T-helper 1 cell treated with Interleukin-12 subunit alpha and Interleukin-12 subunit beta and Interleukin-4 antibody, amounts not matched to agents 30 μg/mL and 1 μg/mL, for 36 hours (primary cell): ENCODE results near the gene NFXL1.
"Not testable (repeated sequence)": the region's sequence is repeated elsewhere in the genome, so short reads cannot be mapped to it uniquely, and the experiment has no call there.

ENCODE experiments used
- H3K27ac Mint-ChIP-seq: one replicate; pipeline ENCODE4 v1.8.0; 2021; ENCODE audit warnings: mild to moderate bottlenecking, mixed read lengths
- H3K27me3 Mint-ChIP-seq: one replicate; pipeline ENCODE4 v1.8.0; 2021; ENCODE audit warnings: low read depth, mixed read lengths
- H3K36me3 Mint-ChIP-seq: one replicate; pipeline ENCODE4 v1.8.0; 2021; ENCODE audit warnings: low read depth, mixed read lengths
- H3K4me1 Mint-ChIP-seq: one replicate; pipeline ENCODE4 v1.8.0; 2021; ENCODE audit warnings: low read depth, mixed read lengths
- H3K4me3 Mint-ChIP-seq: one replicate; pipeline ENCODE4 v1.8.0; 2021; ENCODE audit warnings: mild to moderate bottlenecking, moderate library complexity, mixed read lengths
- H3K9me3 Mint-ChIP-seq: one replicate; pipeline ENCODE4 v1.8.0; 2021; ENCODE audit warnings: mixed read lengths

Gene NFXL1

DNA sequence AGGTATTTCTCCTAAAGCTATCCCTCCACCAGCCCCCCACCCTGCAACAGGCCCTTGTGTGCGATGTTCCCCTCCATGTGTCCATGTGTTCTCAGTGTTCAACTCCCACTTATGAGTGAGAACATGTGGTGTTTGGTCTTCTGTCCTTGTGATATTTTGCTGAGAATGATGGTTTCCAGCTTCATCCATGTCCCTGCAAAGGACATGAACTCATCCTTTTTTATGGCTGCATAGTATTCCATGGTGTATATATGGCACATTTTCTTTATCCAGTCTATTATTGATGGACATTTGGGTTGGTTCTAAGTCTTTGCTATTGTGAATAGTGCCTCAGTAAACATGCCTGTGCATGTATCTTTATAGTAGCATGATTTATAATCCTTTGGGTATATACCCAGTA, 2.8 kb upstream of the NFXL1 start:
- not testable (repeated sequence) for H3K27ac Mint-ChIP-seq, H3K4me3 Mint-ChIP-seq, H3K36me3 Mint-ChIP-seq
- H3K4me1 Mint-ChIP-seq, result peaks cover 16% of the 10 kb centered on the region
- peaks cover 16% of the 10 kb centered on the region for H3K27me3 Mint-ChIP-seq
- H3K9me3 Mint-ChIP-seq, result peaks cover 15% of the 10 kb centered on the region

GRCh38 chr4:47915378-47915777, 995 bp upstream of the NFXL1 start:
- Mint-ChIP-seq H3K4me3 (peak overlapping the region; percentile 92), H3K27me3 (peaks cover 7% of the 10 kb centered on the region), H3K36me3 (peaks cover 13% of the 10 kb centered on the region), H3K9me3 (peaks cover 15% of the 10 kb centered on the region), H3K4me1 (peaks cover 24% of the 10 kb centered on the region), H3K27ac (no peak overlapping the region)

DNA sequence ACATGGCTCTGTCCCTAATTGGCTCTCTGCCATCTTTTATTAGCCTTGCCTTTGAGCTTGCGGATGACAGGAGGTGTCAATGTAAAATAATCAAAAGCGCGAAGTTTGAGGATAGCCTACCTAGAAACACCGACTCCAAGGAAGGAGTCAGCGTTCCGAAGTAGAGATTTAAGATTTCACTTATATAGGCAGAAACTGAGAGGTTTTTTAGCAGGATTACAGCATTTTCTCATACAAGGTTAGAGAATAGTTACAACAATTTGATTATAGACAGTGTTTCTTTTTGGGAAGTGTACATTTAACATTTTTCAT, 499 bp upstream of the NFXL1 start:
- Mint-ChIP-seq H3K27ac (peak overlapping the region; percentile 68), H3K36me3 (peaks cover 16% of the 10 kb centered on the region), H3K4me3 (peak overlapping the region; percentile 92), H3K4me1 (peaks cover 25% of the 10 kb centered on the region), H3K9me3 (peaks cover 15% of the 10 kb centered on the region), H3K27me3 (peaks cover 2% of the 10 kb centered on the region)

DNA sequence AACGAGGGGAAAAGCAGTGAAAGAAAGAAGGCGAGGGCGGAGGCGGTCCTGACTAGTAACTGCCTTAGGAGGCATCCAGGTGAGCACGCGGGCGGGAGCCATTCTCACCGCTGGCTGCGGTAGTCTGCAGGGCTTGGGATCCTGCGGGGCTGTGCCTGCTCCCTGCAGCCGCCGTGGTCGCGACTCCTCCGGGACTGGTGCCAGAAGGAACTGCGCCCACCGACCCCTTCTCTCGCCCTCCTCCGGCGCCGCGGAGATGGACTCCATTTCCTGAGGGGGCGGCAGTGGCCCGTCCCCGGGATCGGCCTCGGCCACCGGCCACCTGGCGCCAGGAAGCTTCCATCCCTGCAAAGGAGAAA, 543 bp downstream of the NFXL1 start:
- Mint-ChIP-seq H3K9me3 (peaks cover 14% of the 10 kb centered on the region), H3K36me3 (peaks cover 17% of the 10 kb centered on the region), H3K27me3 (no peaks in the 10 kb centered on the region), H3K4me3 (peak overlapping the region; percentile 92), H3K27ac (peak overlapping the region; percentile 94), H3K4me1 (peaks cover 25% of the 10 kb centered on the region)

GRCh38 chr4:47913330-47913729, 1.1 kb downstream of the NFXL1 start:
- Mint-ChIP-seq H3K27ac (peak overlapping the region; percentile 94), H3K4me1 (peaks cover 27% of the 10 kb centered on the region), H3K4me3 (peak overlapping the region; percentile 92), H3K36me3 (peaks cover 19% of the 10 kb centered on the region), H3K9me3 (peaks cover 8% of the 10 kb centered on the region), H3K27me3 (no peaks in the 10 kb centered on the region)

- H3K4me3 Mint-ChIP-seq, result no peak overlapping the region
- H3K9me3 Mint-ChIP-seq, result no peaks in the 10 kb centered on the region
- H3K4me1 Mint-ChIP-seq, result peaks cover 11% of the 10 kb centered on the region
- H3K27me3 Mint-ChIP-seq, result no peaks in the 10 kb centered on the region
- H3K27ac Mint-ChIP-seq, result no peak overlapping the region
- peaks cover 30% of the 10 kb centered on the region for H3K36me3 Mint-ChIP-seq
Observed at GRCh38 chr4:47907089-47907646, 7.2 kb downstream of the NFXL1 start.

GRCh38 chr4:47899639-47900038, 14.7 kb downstream of the NFXL1 start:
- Mint-ChIP-seq H3K4me3 (no peak overlapping the region), H3K27ac (no peak overlapping the region), H3K36me3 (peaks cover 19% of the 10 kb centered on the region), H3K27me3 (no peaks in the 10 kb centered on the region), H3K4me1 (no peaks in the 10 kb centered on the region), H3K9me3 (no peaks in the 10 kb centered on the region)

DNA sequence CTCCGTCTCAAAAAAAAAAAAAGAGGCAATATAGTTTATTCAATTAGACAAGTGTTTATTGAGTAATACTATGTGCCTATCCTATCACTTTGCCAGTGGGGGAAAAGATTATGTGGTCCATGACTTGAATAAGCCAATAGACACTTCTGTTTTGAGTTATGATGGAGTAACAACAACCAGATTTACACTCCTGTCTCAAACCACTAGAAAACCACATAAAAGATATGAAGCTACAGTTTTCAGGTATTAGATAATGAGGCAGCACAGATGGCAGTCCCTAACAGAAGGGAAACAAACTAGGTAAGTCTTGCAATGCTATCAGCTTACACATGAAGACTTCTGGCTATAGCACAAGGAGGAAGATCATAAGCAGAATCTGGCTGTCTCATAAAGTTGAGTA, 22.5 kb downstream of the NFXL1 start:
- H3K4me3 Mint-ChIP-seq, result no peak overlapping the region
- H3K27me3 Mint-ChIP-seq, result no peaks in the 10 kb centered on the region
- H3K36me3 Mint-ChIP-seq, result peaks cover 36% of the 10 kb centered on the region
- H3K4me1 Mint-ChIP-seq, result peaks cover 5% of the 10 kb centered on the region
- no peak overlapping the region for H3K27ac Mint-ChIP-seq
- H3K9me3 Mint-ChIP-seq, result no peaks in the 10 kb centered on the region

DNA sequence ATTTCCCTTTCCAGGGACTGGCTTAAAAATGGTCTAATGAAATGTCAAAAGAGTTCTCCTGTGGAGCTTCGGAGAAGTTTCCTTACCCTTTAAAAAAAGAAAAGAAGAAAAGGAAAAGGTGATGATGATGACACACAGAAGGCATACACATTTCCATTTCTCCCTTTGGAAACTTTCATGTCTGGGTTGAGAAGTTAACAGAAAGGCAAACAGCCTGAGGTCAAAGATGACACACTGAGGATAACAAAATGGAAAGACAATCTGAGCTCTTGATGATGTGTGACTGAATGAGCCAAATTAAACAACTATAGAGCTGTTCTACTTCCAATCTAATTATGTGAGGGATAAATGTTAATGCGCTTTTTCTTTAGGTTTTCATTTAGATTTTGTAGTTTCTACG, 32.2 kb downstream of the NFXL1 start:
- Mint-ChIP-seq H3K27ac (no peak overlapping the region), H3K9me3 (no peaks in the 10 kb centered on the region), H3K4me1 (peaks cover 2% of the 10 kb centered on the region), H3K27me3 (no peaks in the 10 kb centered on the region), H3K4me3 (no peak overlapping the region), H3K36me3 (peaks cover 17% of the 10 kb centered on the region)

DNA sequence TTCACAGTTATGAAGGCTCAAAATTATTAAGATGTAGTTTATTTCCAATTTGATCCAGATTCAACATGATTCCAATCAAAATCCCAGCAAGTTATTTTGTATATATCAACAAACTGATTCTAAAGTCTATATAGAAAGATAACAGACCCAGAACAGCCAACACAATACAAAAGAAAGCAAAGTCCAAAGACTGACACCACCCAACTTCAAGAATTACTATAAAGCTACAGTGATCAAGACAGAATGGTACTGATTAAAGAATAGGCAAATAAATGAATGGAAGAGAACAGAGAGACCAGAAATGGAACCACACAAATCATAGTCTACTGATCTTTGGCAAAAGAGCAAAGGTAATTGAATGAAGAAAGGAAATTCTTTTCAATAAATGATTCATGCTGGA, 34.9 kb downstream of the NFXL1 start:
- Mint-ChIP-seq H3K9me3 (no peaks in the 10 kb centered on the region), H3K36me3 (peaks cover 31% of the 10 kb centered on the region), H3K4me1 (peaks cover 4% of the 10 kb centered on the region), H3K27me3 (no peaks in the 10 kb centered on the region), H3K27ac (no peak overlapping the region), H3K4me3 (no peak overlapping the region)

- peaks cover 11% of the 10 kb centered on the region for H3K4me1 Mint-ChIP-seq
- H3K4me3 Mint-ChIP-seq, result no peak overlapping the region
Observed at GRCh38 chr4:47876784-47877546, 37.4 kb downstream of the NFXL1 start.

GRCh38 chr4:47876310-47876709, 38.1 kb downstream of the NFXL1 start:
- Mint-ChIP-seq H3K27me3 (no peaks in the 10 kb centered on the region), H3K4me1 (peaks cover 9% of the 10 kb centered on the region), H3K4me3 (no peak overlapping the region), H3K36me3 (peaks cover 41% of the 10 kb centered on the region), H3K9me3 (peaks cover 3% of the 10 kb centered on the region), H3K27ac (no peak overlapping the region)

More at GRCh38 chr4:47876784-47877546, 37.4 kb downstream of the NFXL1 start:
- Mint-ChIP-seq H3K27me3 (no peaks in the 10 kb centered on the region), H3K9me3 (peaks cover 3% of the 10 kb centered on the region), H3K27ac (no peak overlapping the region), H3K36me3 (peaks cover 43% of the 10 kb centered on the region)

DNA sequence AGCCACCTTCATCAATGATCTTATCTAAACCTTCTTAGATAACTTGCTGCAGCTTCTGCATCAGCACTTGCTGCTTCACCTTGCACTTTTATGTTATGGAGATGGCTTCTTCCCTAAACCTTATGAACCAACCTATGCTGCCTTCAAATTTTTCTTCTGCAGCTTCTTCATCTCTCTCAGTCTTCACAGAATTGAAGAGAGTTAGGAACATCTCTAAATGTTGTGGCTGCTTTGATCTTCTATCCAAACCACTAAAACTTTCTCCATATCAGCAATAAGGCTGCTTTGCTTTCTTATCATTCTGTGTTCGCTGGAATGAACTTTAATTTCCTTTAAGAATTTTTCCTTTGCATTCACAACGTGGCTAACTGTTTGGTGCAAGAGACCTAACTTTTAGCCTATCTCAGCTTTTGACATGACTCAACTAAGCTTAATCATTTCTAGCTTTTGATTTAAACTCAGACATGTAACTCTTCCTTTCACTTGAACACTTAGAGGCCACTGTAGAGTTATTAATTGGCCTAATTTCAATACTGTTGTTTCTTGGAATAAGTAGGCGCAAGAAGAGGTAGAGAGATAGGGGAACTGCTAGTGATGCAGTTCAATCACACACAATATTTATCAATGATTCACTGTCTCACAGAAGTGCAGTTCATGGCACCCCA, 40.4 kb downstream of the NFXL1 start:
- Mint-ChIP-seq H3K4me1 (peaks cover 9% of the 10 kb centered on the region), H3K27ac (no peak overlapping the region), H3K36me3 (peaks cover 49% of the 10 kb centered on the region), H3K9me3 (peaks cover 3% of the 10 kb centered on the region), H3K27me3 (no peaks in the 10 kb centered on the region), H3K4me3 (no peak overlapping the region)

GRCh38 chr4:47863486-47863885, 50.9 kb downstream of the NFXL1 start:
- H3K27me3 Mint-ChIP-seq, result no peaks in the 10 kb centered on the region
- H3K4me3 Mint-ChIP-seq, result no peak overlapping the region
- no peaks in the 10 kb centered on the region for H3K9me3 Mint-ChIP-seq
- H3K36me3 Mint-ChIP-seq, result peaks cover 8% of the 10 kb centered on the region
- H3K4me1 Mint-ChIP-seq, result no peaks in the 10 kb centered on the region
- H3K27ac Mint-ChIP-seq, result no peak overlapping the region

- Mint-ChIP-seq H3K27ac (no peak overlapping the region), H3K4me3 (no peak overlapping the region), H3K4me1 (no peaks in the 10 kb centered on the region), H3K27me3 (no peaks in the 10 kb centered on the region), H3K9me3 (no peaks in the 10 kb centered on the region), H3K36me3 (peaks cover 6% of the 10 kb centered on the region)
Observed at GRCh38 chr4:47862297-47862696, 52.1 kb downstream of the NFXL1 start.
